A549 (cell line): ENCODE measurements around the gene LGALS9C. TPM values are rescaled to one million over a fixed set of nuclear protein-coding genes. Genes with fewer than 3 reads are reported as not detected.
"Not testable (repeated sequence)": the region's sequence is repeated elsewhere in the genome, so short reads cannot be mapped to it uniquely, and the experiment has no call there.

ENCODE experiments used
- ATAC-seq, 2 experiments: fragments of 200-7000 bp in 1 of 2; fragments of >200 bp in 1 of 2; cut with Nextera tagmentation in 1 of 2; cut with Tn5 transposase in 1 of 2; 3 replicates each; pipeline versions ENCODE4 v1.8.0 to v1.9.1; 2018 to 2020; ENCODE audit warnings: mild to moderate bottlenecking in 1 of 2, moderate library complexity in 1 of 2
- CTCF ChIA-PET: fragments of 300-600 bp; sonication (Branson Sonifier 250); formaldehyde crosslinking; extraction: SDS; loops from one replicate; lab custom pipeline; 2021; ENCODE audit warnings: antibody characterized with exemption, inconsistent platforms; lab: Yijun Ruan, JAX
- POLR2A ChIA-PET: fragments of 350-600 bp; formaldehyde crosslinking; extraction: SDS; loops from one replicate; lab custom pipeline; 2021; ENCODE audit warnings: antibody characterized with exemption, inconsistent platforms; lab: Yijun Ruan, JAX
- DNase-seq, 2 experiments: peaks; one replicate each; pipeline versions ENCODE4 v3.0.0 to v3.0.0-alpha.2; 2011 to 2016; ENCODE audit warnings: low read depth in 1 of 2, low spot score in 1 of 2
- FAIRE-seq: peaks from 2 replicates; lab custom pipeline; 2011; peaks lifted over from hg19 to GRCh38; lab: Jason Lieb, UNC
- H3K27ac ChIP-seq, 2 experiments: fragments of >200 bp; sonication (Bioruptor Twin); formaldehyde crosslinking; 3 replicates each; pipeline ENCODE4 v1.5.1; 2016 to 2017
- H3K4me1 ChIP-seq: fragments of >200 bp; sonication (Bioruptor Twin); formaldehyde crosslinking; 3 replicates; pipeline ENCODE4 v1.6.1; 2016
- H3K4me2 ChIP-seq: fragments of >200 bp; sonication (Bioruptor Twin); formaldehyde crosslinking; 3 replicates; pipeline ENCODE4 v1.6.1; 2016
- H3K4me3 ChIP-seq: fragments of >200 bp; sonication (Bioruptor Twin); formaldehyde crosslinking; 3 replicates; pipeline ENCODE4 v1.5.1; 2016
- H3K9me3 ChIP-seq: fragments of >200 bp; sonication (Bioruptor Twin); formaldehyde crosslinking; 3 replicates; pipeline ENCODE4 v1.6.1; 2016
- WGBS: methylation state at CpG from one replicate; pipeline ENCODE4 v1.1.6; 2017; ENCODE audit errors: missing lambda C conversion rate; 5-methylcytosine and 5-hydroxymethylcytosine counted together
- polyA plus RNA-seq, 4 experiments: library from polyadenylated mRNA; depleted of rRNA in 3 of 4; stranded (reverse); fragments of >200 nt; fragmentation: RNase III in 1 of 4; extraction: RNeasy Plus Mini Kit Qiagen cat#74134 plus additional on column Dnase treatment in 1 of 4; gene quantifications; 2 replicates in 3 of 4; 3 replicates in 1 of 4; pipeline ENCODE4 v1.2.3, GENCODE V29; 2011 to 2017

LGALS9C gene
- polyA plus RNA-seq, 2 of the 4 experiments (the other 2 are of a cell fraction) = not detected

GRCh38 chr17:18478362-18478761 is 1.8 kb downstream of the LGALS9C start:
- 91% methylated on average over 6 of the region's 12 CpGs for WGBS
- H3K4me2 ChIP-seq, DNase-seq, CTCF ChIA-PET, H3K27ac ChIP-seq, H3K9me3 ChIP-seq, ATAC-seq, H3K4me3 ChIP-seq, H3K4me1 ChIP-seq, FAIRE-seq, POLR2A ChIA-PET: not testable (repeated sequence)

- H3K4me3 ChIP-seq, POLR2A ChIA-PET: not testable (repeated sequence)
Measured at GRCh38 chr17:18478977-18479595, 2.5 kb downstream of the LGALS9C start.

GRCh38 chr17:18481775-18482174 is 5.2 kb downstream of the LGALS9C start:
- FAIRE-seq, POLR2A ChIA-PET, H3K27ac ChIP-seq: not testable (repeated sequence)

More at GRCh38 chr17:18478977-18479595, 2.5 kb downstream of the LGALS9C start:
- CTCF ChIA-PET, H3K27ac ChIP-seq, H3K9me3 ChIP-seq, H3K4me2 ChIP-seq, DNase-seq, FAIRE-seq, H3K4me1 ChIP-seq, ATAC-seq: not testable (repeated sequence)
- 86% methylated on average over 4 of the region's 10 CpGs for WGBS

GRCh38 chr17:18485936-18486464 is 9.4 kb downstream of the LGALS9C start:
- DNase-seq, POLR2A ChIA-PET, H3K4me3 ChIP-seq, ATAC-seq, CTCF ChIA-PET, H3K27ac ChIP-seq, H3K4me1 ChIP-seq, H3K4me2 ChIP-seq, FAIRE-seq, H3K9me3 ChIP-seq: not testable (repeated sequence)
- whole genome bisulfite sequencing = 60% methylated on average over 4 of the region's 10 CpGs

More at GRCh38 chr17:18481775-18482174, 5.2 kb downstream of the LGALS9C start:
- WGBS = 78% methylated on average over 2 of the region's 3 CpGs
- H3K4me3 ChIP-seq, H3K4me1 ChIP-seq, H3K4me2 ChIP-seq, H3K9me3 ChIP-seq, ATAC-seq, CTCF ChIA-PET, DNase-seq: not testable (repeated sequence)

GRCh38 chr17:18487633-18488032 is 11.0 kb downstream of the LGALS9C start:
- H3K4me3 ChIP-seq, H3K9me3 ChIP-seq, CTCF ChIA-PET, H3K4me2 ChIP-seq, DNase-seq, POLR2A ChIA-PET, H3K27ac ChIP-seq, H3K4me1 ChIP-seq, FAIRE-seq, ATAC-seq: not testable (repeated sequence)
- 70% methylated on average over 5 of the region's 10 CpGs for WGBS

- FAIRE-seq, H3K4me2 ChIP-seq, DNase-seq, CTCF ChIA-PET, H3K4me3 ChIP-seq, POLR2A ChIA-PET, H3K9me3 ChIP-seq, ATAC-seq, H3K4me1 ChIP-seq, H3K27ac ChIP-seq: not testable (repeated sequence)
- WGBS = 85% methylated on average over 7 of the region's 15 CpGs
Measured at GRCh38 chr17:18488622-18489021, 12.0 kb downstream of the LGALS9C start.

GRCh38 chr17:18490016-18490415 is 13.4 kb downstream of the LGALS9C start:
- POLR2A ChIA-PET, H3K9me3 ChIP-seq: not testable (repeated sequence)
- no CpG with 5 or more reads among the region's 7 CpGs for WGBS

GRCh38 chr17:18492712-18493480 is 16.3 kb downstream of the LGALS9C start:
- FAIRE-seq (peak; percentile 74), ATAC-seq (peak in 1 of 2 experiments; percentile 61; a peak in 3 of 6 replicates), DNase-seq (peak in 1 of 2 experiments; percentile 5)
- H3K27ac ChIP-seq, POLR2A ChIA-PET, H3K4me1 ChIP-seq, H3K9me3 ChIP-seq, H3K4me3 ChIP-seq, H3K4me2 ChIP-seq, CTCF ChIA-PET: not testable (repeated sequence)
- WGBS = 40% methylated on average over 11 of the region's 23 CpGs

More at GRCh38 chr17:18490016-18490415, 13.4 kb downstream of the LGALS9C start:
- H3K4me2 ChIP-seq, FAIRE-seq, CTCF ChIA-PET, H3K27ac ChIP-seq, H3K4me1 ChIP-seq, ATAC-seq, H3K4me3 ChIP-seq, DNase-seq: not testable (repeated sequence)

- ATAC-seq, H3K9me3 ChIP-seq, H3K4me1 ChIP-seq, DNase-seq, FAIRE-seq, POLR2A ChIA-PET, H3K4me3 ChIP-seq, H3K4me2 ChIP-seq, CTCF ChIA-PET, H3K27ac ChIP-seq: not testable (repeated sequence)
- WGBS = no CpG with 5 or more reads among the region's 13 CpGs
Measured at GRCh38 chr17:18494250-18494768, 17.7 kb downstream of the LGALS9C start.
